Uterus (tissue), 4 donors: ENCODE results near the gene SEC14L1. TPM values are rescaled to one million over a fixed set of nuclear protein-coding genes. Genes with fewer than 3 reads are reported as not detected.

ENCODE experiments used
- DNase-seq, 2 donors: peaks; one replicate each; pipeline ENCODE4 v3.0.0-alpha.2; 2019 to 2020
- H3K27ac ChIP-seq, 2 donors: fragments of 200-600 bp; sonication (generic); 1 replicate in 1 of 2; 2 replicates in 1 of 2; pipeline ENCODE4 v1.5.1; 2016 to 2018
- H3K27me3 ChIP-seq, 2 donors: fragments of 200-600 bp; sonication (generic); one replicate each; pipeline ENCODE4 v1.5.1; 2018 to 2019; ENCODE audit warnings: control low read depth in 1 of 2
- H3K36me3 ChIP-seq, 2 donors: fragments of 200-600 bp; sonication (generic); one replicate each; pipeline ENCODE4 v1.5.1; 2019; ENCODE audit warnings: control low read depth in 1 of 2
- H3K4me1 ChIP-seq, 2 donors: fragments of 200-600 bp; sonication (generic); one replicate each; pipeline ENCODE4 v1.5.1; 2018 to 2019; ENCODE audit warnings: control low read depth in 1 of 2
- H3K4me3 ChIP-seq, 2 donors: fragments of 200-600 bp; sonication (generic); 1 replicate in 1 of 2; 2 replicates in 1 of 2; pipeline ENCODE4 v1.5.1; 2018 to 2019; ENCODE audit warnings: mild to moderate bottlenecking in 1 of 2
- H3K9me3 ChIP-seq, 2 donors: fragments of 200-600 bp; sonication (generic); one replicate each; pipeline ENCODE4 v1.5.1; 2019; ENCODE audit warnings: control low read depth in 1 of 2
- POLR2A ChIP-seq, 2 donors: fragments of 450-650 bp; IDR thresholded peaks; one replicate each; pipeline ENCODE4 v1.6.1; 2016; ENCODE audit warnings: antibody characterized with exemption in 2 of 2, mild to moderate bottlenecking in 1 of 2, moderate library complexity in 1 of 2
- intact Hi-C: fragments of 100-400 bp; cut with DNase I; formaldehyde crosslinking; loops from one replicate; pipeline ENCODE4 v1.15.1; 2023; ENCODE audit warnings: low total_unique reads
- total RNA-seq, 4 donors: library from RNA; depleted of rRNA in 3 of 4; stranded (reverse); fragments of >200 nt in 3 of 4; gene quantifications; one replicate each; pipeline versions ENCODE4 v1.1.0 to v1.2.4, GENCODE V29; 2014 to 2023
- TF ChIP-seq, protein P1 (sequence below), 4 experiments: fragments of 200-600 bp in 2 of 4; fragments of 450-650 bp in 2 of 4; sonication (generic) in 2 of 4; IDR thresholded peaks; one replicate each; pipeline ENCODE4 v1.5.1; 2016 to 2019; ENCODE audit warnings: antibody characterized with exemption in 4 of 4, mild to moderate bottlenecking in 2 of 4, moderate library complexity in 1 of 4
- donor health status: DM: yes; HTN: yes; CAD: no.

The SEC14L1 gene
- total RNA-seq, 4 donors from 2014 or later = 38.2 to 128 (median 42.6) TPM

DNA sequence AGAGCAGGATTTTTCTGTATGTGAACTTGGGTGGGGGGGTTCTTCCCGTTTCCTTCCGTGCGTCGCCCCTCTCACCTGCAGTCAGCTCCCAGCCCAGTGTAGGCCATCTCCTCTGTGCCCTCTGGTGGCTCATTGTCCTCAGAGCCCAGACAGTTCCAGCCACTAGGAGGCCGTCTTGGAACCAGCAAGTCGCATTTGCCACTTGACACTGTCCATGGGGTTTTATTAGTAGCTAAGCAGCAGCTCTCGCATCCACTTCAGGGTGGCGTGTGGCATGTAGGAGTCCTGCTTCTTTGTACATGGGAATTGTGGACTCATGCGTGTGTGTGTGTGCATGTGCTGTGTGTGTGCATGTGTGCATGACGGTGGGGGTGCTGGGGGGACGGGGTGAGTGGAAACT lies 74.0 kb downstream of the SEC14L1 start:
- no peaks in the 10 kb centered on the region for H3K9me3 ChIP-seq
- no peak for DNase-seq
- no peaks in the 10 kb centered on the region for H3K4me1 ChIP-seq
- TF ChIP-seq, protein P1, sequence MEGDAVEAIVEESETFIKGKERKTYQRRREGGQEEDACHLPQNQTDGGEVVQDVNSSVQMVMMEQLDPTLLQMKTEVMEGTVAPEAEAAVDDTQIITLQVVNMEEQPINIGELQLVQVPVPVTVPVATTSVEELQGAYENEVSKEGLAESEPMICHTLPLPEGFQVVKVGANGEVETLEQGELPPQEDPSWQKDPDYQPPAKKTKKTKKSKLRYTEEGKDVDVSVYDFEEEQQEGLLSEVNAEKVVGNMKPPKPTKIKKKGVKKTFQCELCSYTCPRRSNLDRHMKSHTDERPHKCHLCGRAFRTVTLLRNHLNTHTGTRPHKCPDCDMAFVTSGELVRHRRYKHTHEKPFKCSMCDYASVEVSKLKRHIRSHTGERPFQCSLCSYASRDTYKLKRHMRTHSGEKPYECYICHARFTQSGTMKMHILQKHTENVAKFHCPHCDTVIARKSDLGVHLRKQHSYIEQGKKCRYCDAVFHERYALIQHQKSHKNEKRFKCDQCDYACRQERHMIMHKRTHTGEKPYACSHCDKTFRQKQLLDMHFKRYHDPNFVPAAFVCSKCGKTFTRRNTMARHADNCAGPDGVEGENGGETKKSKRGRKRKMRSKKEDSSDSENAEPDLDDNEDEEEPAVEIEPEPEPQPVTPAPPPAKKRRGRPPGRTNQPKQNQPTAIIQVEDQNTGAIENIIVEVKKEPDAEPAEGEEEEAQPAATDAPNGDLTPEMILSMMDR (IDR thresholded peaks at IDR 0.05) = peak in 3 of 4 experiments; percentile 18 to 40 (median 26)
- no peak for TF ChIP-seq POLR2A (IDR thresholded peaks at IDR 0.05)
- H3K4me3 ChIP-seq = no peak overlapping the region
- H3K36me3 ChIP-seq = no peaks in the 10 kb centered on the region
- intact Hi-C loops = no loop called here
- no peak overlapping the region for H3K27ac ChIP-seq
- no peaks in the 10 kb centered on the region for H3K27me3 ChIP-seq

- DNase-seq = no peak
- no peaks in the 10 kb centered on the region for H3K27me3 ChIP-seq
- H3K36me3 ChIP-seq = no peaks in the 10 kb centered on the region
- TF ChIP-seq, protein P1 (IDR thresholded peaks at IDR 0.05) = no peak
- TF ChIP-seq POLR2A (IDR thresholded peaks at IDR 0.05) = no peak
- H3K4me1 ChIP-seq = no peaks in the 10 kb centered on the region
- H3K27ac ChIP-seq = no peak overlapping the region
- intact Hi-C loops = no loop called here
- no peak overlapping the region for H3K4me3 ChIP-seq
- no peaks in the 10 kb centered on the region for H3K9me3 ChIP-seq
Observed at GRCh38 chr17:77215281-77215680, 74.5 kb downstream of the SEC14L1 start.

DNA sequence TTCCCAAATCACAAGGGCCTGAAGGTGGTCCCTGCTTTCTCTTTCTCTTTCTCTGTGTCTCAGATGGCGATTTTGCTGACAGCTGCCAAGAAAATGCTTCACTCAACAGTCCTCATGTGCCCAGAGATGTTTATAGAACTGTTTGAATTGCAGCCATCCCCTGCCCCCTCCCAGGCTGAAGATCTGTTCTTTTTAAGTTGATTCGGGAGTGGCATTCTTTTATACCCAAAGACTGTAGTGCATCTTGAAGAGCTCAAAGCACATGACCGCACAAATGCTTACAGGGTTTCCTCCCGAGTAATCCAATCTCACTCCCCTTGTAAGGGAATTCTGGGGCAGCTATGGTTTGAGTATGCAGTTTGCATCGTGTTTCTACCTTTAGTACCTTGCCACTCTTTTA lies 75.7 kb downstream of the SEC14L1 start:
- Histone ChIP-seq H3K27me3 (no peaks in the 10 kb centered on the region), H3K36me3 (no peaks in the 10 kb centered on the region), H3K9me3 (no peaks in the 10 kb centered on the region), H3K27ac (no peak overlapping the region), H3K4me1 (no peaks in the 10 kb centered on the region), H3K4me3 (no peak overlapping the region)
- no peak for TF ChIP-seq POLR2A (IDR thresholded peaks at IDR 0.05)
- TF ChIP-seq, protein P1 (IDR thresholded peaks at IDR 0.05) = no peak
- intact Hi-C loops = no loop called here
- no peak for DNase-seq

DNA sequence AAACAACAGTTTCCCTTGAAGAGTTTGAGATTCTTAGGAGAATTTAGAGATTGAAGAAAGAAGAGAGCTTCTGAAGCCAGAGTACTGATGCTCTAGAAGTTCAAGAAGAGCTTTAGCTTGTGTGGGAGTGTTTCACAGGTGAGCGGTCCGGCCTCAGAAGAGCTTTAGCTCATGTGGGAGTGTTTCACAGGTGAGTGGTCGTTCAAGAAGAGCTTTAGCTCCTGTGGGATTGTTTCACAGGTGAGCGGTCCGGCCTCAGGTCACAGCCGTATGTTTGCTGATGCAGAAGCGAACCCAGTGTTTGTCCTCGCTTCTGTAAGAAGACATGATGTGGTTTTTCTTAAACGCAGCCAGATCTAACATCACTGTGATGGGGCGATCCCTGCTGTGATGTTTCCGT lies 76.4 kb downstream of the SEC14L1 start:
- no peaks in the 10 kb centered on the region for H3K4me1 ChIP-seq
- no peak overlapping the region for H3K4me3 ChIP-seq
- TF ChIP-seq POLR2A (IDR thresholded peaks at IDR 0.05) = no peak
- TF ChIP-seq, protein P1 (IDR thresholded peaks at IDR 0.05) = no peak
- no peaks in the 10 kb centered on the region for H3K9me3 ChIP-seq
- H3K36me3 ChIP-seq = no peaks in the 10 kb centered on the region
- intact Hi-C loops = no loop called here
- H3K27ac ChIP-seq = no peak overlapping the region
- H3K27me3 ChIP-seq = no peaks in the 10 kb centered on the region
- DNase-seq = no peak

- TF ChIP-seq, protein P1 (IDR thresholded peaks at IDR 0.05) = no peak
- no peak for TF ChIP-seq POLR2A (IDR thresholded peaks at IDR 0.05)
- no peak overlapping the region for H3K27ac ChIP-seq
- H3K36me3 ChIP-seq = no peaks in the 10 kb centered on the region
- no peak for DNase-seq
- H3K9me3 ChIP-seq = no peaks in the 10 kb centered on the region
- H3K4me1 ChIP-seq = no peaks in the 10 kb centered on the region
- H3K4me3 ChIP-seq = no peak overlapping the region
- intact Hi-C loops = no loop called here
- H3K27me3 ChIP-seq = no peaks in the 10 kb centered on the region
Observed at GRCh38 chr17:77217566-77217965, 76.8 kb downstream of the SEC14L1 start.
